Omental fat pad (tissue), 4 donors: ENCODE data around the gene RNF8. TPM values are rescaled to one million over a fixed set of nuclear protein-coding genes. Genes with fewer than 3 reads are reported as not detected.
A peak's percentile ranks its signal among the peaks of the same experiment; 100 is the strongest.

Experiments used
- ATAC-seq: fragments of 150-250 bp; one replicate; pipeline ENCODE4 v1.9.1; 2016; ENCODE audit warnings: mild to moderate bottlenecking, moderate library complexity; ENCODE audit not compliant: low FRiP score
- DNase-seq: peaks from one replicate; pipeline ENCODE4 v3.0.0-alpha.2; 2019; ENCODE audit warnings: low spot score
- CTCF ChIP-seq, 3 donors: fragments of 450-650 bp; IDR thresholded peaks; one replicate each; pipeline ENCODE4 v1.5.1; 2016 to 2017; ENCODE audit warnings: antibody characterized with exemption in 3 of 3, mild to moderate bottlenecking in 3 of 3, moderate library complexity in 2 of 3
- total RNA-seq, 4 donors: library from RNA; depleted of rRNA; stranded (reverse); fragments of >200 nt; gene quantifications; one replicate each; pipeline ENCODE4 v1.1.0, GENCODE V29; 2016

Gene RNF8
- total RNA-seq, 4 donors from 2014 or later: 9.3 to 17.0 (median 11.8) TPM

GRCh38 chr6:37426058-37426944, 72.5 kb downstream of the RNF8 start:
- ATAC-seq: no peak
- DNase-seq: no peak
- no peak for TF ChIP-seq CTCF (IDR thresholded peaks at IDR 0.05)

DNA sequence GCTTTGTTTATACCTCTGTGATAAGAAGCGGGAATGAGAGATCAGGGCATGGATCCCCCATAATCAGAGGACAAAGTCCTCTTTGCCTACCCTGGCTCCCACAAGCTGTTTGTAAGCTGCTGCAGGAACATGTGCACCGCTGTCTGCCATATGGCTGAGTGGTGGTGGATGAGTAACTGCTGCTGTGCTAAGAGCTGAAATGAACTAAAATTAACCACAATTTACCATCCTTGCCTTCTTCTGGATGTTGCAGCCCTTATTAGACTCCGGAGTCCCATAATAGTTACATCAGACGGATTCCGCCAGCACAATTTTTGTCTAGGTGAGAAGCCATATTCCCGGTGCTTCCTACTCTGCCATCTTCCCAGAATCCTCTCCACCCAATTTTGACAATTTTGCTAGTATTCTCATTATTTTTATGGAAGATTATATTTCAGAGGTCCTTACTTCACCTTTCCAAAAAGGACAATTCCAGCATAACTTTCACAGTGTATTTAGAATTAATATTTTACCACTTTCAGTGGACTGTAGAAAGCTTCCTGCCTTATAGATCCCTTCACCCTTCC, 73.2 kb downstream of the RNF8 start:
- ATAC-seq (no peak), DNase-seq (no peak)
- no peak for TF ChIP-seq CTCF (IDR thresholded peaks at IDR 0.05)

- ATAC-seq: no peak
- DNase-seq: no peak
- TF ChIP-seq CTCF (IDR thresholded peaks at IDR 0.05): no peak
These were observed 75.6 kb downstream of the RNF8 start for GRCh38 chr6:37429352-37429750.

DNA sequence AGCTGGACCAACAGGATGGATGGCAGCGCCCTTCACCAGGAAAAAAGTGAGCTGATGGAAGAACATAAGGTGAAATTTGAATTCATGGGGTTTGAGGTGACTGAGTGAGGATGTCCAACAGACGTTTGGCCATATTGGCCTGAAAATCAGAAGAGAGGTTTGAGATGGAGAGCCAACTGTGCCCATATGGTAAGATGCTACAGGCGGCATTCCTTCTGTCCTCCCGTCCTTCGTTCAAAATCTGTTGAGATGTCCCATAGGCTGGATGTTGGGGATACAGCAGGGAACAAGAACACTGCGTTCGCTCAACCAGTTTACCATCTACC, 78.8 kb downstream of the RNF8 start:
- TF ChIP-seq CTCF (IDR thresholded peaks at IDR 0.05): no peak
- ATAC-seq (peak; percentile 13), DNase-seq (no peak)

DNA sequence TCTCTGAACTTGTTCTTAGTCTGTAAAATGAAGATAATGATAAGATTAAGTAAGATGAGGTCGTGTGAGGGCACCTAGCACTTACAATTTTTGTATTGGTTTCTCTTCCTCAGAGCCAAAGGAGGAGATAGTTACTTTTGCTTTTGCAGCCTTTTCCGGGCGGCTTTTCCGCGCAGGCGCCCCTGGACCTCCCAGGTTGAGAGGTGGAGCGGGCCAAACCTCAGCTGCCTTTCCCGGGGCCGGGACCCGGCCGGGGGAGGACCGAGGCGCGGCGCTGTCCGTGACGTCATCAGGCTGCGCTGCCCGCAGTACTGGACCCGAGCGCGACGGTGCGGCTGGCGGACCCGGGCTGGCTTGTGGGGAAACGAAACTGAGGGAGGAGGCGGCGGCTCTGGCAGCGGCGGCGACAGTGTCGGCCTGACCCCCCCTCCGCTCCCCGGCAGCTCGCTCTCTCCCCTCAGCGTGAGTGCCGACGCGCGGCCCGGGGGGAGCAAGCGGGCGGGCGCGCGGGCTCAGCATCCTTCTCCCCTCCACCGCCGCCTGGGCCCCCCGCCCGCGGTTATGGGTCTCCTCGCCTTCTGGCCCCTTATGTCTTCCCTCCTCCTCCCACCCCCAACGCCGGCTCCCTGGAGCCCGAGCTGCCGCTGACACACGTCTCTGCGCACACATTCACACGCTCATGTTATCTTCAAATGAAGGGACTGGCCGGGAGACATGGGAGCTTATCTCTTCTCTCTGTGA, 79.3 kb downstream of the RNF8 start, which contains the start of gene CMTR1:
CMTR1 (plus strand) TSS at position 306 of the 741 bp plus-strand sequence. CDS start 2,409 bp downstream, outside the sequence.
- DNase-seq (peak; percentile 85), ATAC-seq (peak; percentile 100)
- TF ChIP-seq CTCF (IDR thresholded peaks at IDR 0.05): no peak

GRCh38 chr6:37433657-37434271, 80.0 kb downstream of the RNF8 start:
- DNase-seq (no peak), ATAC-seq (peak; percentile 33)
- TF ChIP-seq CTCF (IDR thresholded peaks at IDR 0.05): no peak
